ENCODE results near the gene FAM131A.

DNA sequence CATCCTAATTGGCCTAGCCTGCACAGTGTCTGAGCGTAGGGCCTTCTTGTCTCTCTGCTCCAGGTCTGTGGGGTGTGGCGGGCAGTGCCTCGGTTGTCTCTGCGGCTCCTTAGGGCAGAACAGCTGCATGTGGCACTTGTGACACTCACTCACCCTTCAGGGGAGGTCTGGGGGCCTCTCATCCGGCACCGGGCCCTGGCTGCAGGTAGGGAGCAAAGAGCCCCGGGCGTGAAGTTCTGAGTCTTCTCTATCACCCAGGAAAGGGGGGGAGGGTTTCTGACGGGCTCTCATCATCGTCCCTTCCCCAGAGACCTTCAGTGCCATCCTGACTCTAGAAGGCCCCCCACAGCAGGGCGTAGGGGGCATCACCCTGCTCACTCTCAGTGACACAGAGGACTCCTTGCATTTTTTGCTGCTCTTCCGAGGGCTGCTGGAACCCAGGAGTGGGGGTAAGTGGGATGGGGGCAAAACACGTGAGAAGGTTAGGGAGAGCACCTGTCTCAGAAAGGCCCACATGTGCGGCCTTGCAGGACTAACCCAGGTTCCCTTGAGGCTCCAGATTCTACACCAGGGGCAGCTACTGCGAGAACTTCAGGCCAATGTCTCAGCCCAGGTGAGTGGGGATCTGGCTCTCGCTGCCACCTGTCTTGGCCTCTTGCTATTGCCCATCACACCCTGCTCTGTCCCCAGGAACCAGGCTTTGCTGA is 45.1 kb downstream of the FAM131A start:
- TF ChIP-seq, protein P1, sequence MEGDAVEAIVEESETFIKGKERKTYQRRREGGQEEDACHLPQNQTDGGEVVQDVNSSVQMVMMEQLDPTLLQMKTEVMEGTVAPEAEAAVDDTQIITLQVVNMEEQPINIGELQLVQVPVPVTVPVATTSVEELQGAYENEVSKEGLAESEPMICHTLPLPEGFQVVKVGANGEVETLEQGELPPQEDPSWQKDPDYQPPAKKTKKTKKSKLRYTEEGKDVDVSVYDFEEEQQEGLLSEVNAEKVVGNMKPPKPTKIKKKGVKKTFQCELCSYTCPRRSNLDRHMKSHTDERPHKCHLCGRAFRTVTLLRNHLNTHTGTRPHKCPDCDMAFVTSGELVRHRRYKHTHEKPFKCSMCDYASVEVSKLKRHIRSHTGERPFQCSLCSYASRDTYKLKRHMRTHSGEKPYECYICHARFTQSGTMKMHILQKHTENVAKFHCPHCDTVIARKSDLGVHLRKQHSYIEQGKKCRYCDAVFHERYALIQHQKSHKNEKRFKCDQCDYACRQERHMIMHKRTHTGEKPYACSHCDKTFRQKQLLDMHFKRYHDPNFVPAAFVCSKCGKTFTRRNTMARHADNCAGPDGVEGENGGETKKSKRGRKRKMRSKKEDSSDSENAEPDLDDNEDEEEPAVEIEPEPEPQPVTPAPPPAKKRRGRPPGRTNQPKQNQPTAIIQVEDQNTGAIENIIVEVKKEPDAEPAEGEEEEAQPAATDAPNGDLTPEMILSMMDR (IDR thresholded peaks at IDR 0.05 in 8 of 11, conservative IDR thresholded peaks at IDR 0.05 in 3 of 11), result no peak
- TF ChIP-seq POLR2A (IDR thresholded peaks at IDR 0.05), result no peak
